CD4-positive, alpha-beta T cell treated with Interleukin-4 for 1 hour (primary cell): ENCODE measurements around the gene FDPS.

Source experiments
- DNase-seq, 2 donors: peaks; one replicate each; pipeline ENCODE4 v3.0.0-alpha.2; 2020 to 2022

Gene FDPS

GRCh38 chr1:155308493-155309422 lies at the start of gene FDPS:
Gene FDPS, plus strand, starts transcription at chr1:155308866. Its CDS starts 924 bp downstream, at chr1:155309790.
- peak; percentile 99 for DNase-seq

- no peak for DNase-seq
These were observed 48.4 kb upstream of the FDPS start for GRCh38 chr1:155260276-155260675.

GRCh38 chr1:155261493-155261851 lies 47.2 kb upstream of the FDPS start:
- DNase-seq, result peak in 1 of 2 donors; percentile 28

GRCh38 chr1:155261852-155262673 lies 46.6 kb upstream of the FDPS start, which contains the start of gene SCAMP3:
Gene SCAMP3, minus strand, starts transcription at chr1:155262360. Its CDS starts 209 bp downstream, at chr1:155262151.
- DNase-seq, result peak; percentile 92

GRCh38 chr1:155263067-155263466 lies 45.6 kb upstream of the FDPS start:
- no peak for DNase-seq

GRCh38 chr1:155266553-155266952 lies 42.1 kb upstream of the FDPS start:
- DNase-seq, result no peak

GRCh38 chr1:155267373-155267772 lies 41.3 kb upstream of the FDPS start:
- DNase-seq, result no peak

- DNase-seq, result no peak
These were observed 40.0 kb upstream of the FDPS start for GRCh38 chr1:155268630-155269029.

- DNase-seq, result no peak
These were observed 39.3 kb upstream of the FDPS start for GRCh38 chr1:155269381-155269780.

GRCh38 chr1:155272466-155273342 lies 36.0 kb upstream of the FDPS start:
- no peak for DNase-seq

GRCh38 chr1:155273343-155274245 lies 35.1 kb upstream of the FDPS start, which contains the start of gene CLK2:
Gene CLK2, minus strand, starts transcription at chr1:155273504. Its CDS starts 2,527 bp downstream, at chr1:155270977.
- peak; percentile 93 for DNase-seq

GRCh38 chr1:155277070-155277901 lies 31.4 kb upstream of the FDPS start, which contains the start of gene HCN3:
Gene HCN3, plus strand, starts transcription at chr1:155277463. Its CDS starts 128 bp downstream, at chr1:155277591.
- DNase-seq, result peak; percentile 94 to 96

- peak; percentile 70 to 81 for DNase-seq
These were observed 30.6 kb upstream of the FDPS start for GRCh38 chr1:155277902-155278688.

GRCh38 chr1:155278689-155279160 lies 29.9 kb upstream of the FDPS start:
- DNase-seq, result no peak

- DNase-seq, result no peak
These were observed 29.4 kb upstream of the FDPS start for GRCh38 chr1:155279268-155279667.

GRCh38 chr1:155282488-155283091 lies 26.1 kb upstream of the FDPS start:
- no peak for DNase-seq

- no peak for DNase-seq
These were observed 24.2 kb upstream of the FDPS start for GRCh38 chr1:155284476-155284875.

- no peak for DNase-seq
These were observed 23.6 kb upstream of the FDPS start for GRCh38 chr1:155285063-155285462.

- no peak for DNase-seq
These were observed 23.0 kb upstream of the FDPS start for GRCh38 chr1:155285631-155286044.
